Right lobe of liver (tissue), 6 donors: ENCODE results near the gene FLYWCH1. TPM values are rescaled to one million over a fixed set of nuclear protein-coding genes. Genes with fewer than 3 reads are reported as not detected.
"Not testable (repeated sequence)": the region's sequence is repeated elsewhere in the genome, so short reads cannot be mapped to it uniquely, and the experiment has no call there.

ENCODE experiments used
- ATAC-seq, 4 donors: fragments of 200-7000 bp; cut with Tn5 transposase; one replicate each; pipeline ENCODE4 v1.9.1; 2020; ENCODE audit warnings: mild to moderate bottlenecking in 4 of 4, moderate library complexity in 4 of 4
- DNase-seq, 3 donors: peaks; one replicate each; pipeline ENCODE4 v3.0.0-alpha.2; 2020
- H3K27ac ChIP-seq, 3 donors: fragments of 200-600 bp; one replicate each; pipeline ENCODE4 v1.8.0; 2022
- H3K27me3 ChIP-seq, 2 donors: fragments of 200-600 bp; one replicate each; pipeline ENCODE4 v1.8.0; 2022
- H3K36me3 ChIP-seq, 4 donors: fragments of 200-600 bp; sonication (generic) in 1 of 4; one replicate each; pipeline versions ENCODE4 v1.5.1 to v1.8.0; 2017 to 2022; ENCODE audit warnings: control low read depth in 1 of 4
- H3K4me1 ChIP-seq, 4 donors: fragments of 200-600 bp; sonication (generic) in 1 of 4; one replicate each; pipeline versions ENCODE4 v1.5.1 to v1.8.0; 2017 to 2022; ENCODE audit warnings: control low read depth in 1 of 4
- H3K4me3 ChIP-seq, 3 donors: fragments of 200-600 bp; one replicate each; pipeline ENCODE4 v1.8.0; 2022
- H3K9me3 ChIP-seq, 4 donors: fragments of 200-600 bp; sonication (generic) in 1 of 4; one replicate each; pipeline versions ENCODE4 v1.5.1 to v1.8.0; 2017 to 2022; ENCODE audit warnings: control low read depth in 1 of 4
- POLR2A ChIP-seq: fragments of 450-650 bp; IDR thresholded peaks from one replicate; pipeline ENCODE4 v1.6.1; 2017; ENCODE audit warnings: antibody characterized with exemption, mild to moderate bottlenecking
- WGBS: methylation state at CpG from one replicate; pipeline ENCODE4 v1.1.6; 2018; ENCODE audit warnings: low coverage, low lambda C conversion rate; ENCODE audit not compliant: insufficient coverage; ENCODE audit errors: missing lambda C conversion rate; 5-methylcytosine and 5-hydroxymethylcytosine counted together
- intact Hi-C, 2 donors: fragments of 100-400 bp; cut with DNase I; formaldehyde crosslinking; loops; one replicate each; pipeline versions ENCODE4 v1.11.2 to v1.14.1; 2022
- total RNA-seq, 6 experiments: library from RNA; depleted of rRNA in 2 of 6; stranded (reverse); fragments of >200 nt in 2 of 6; fragmentation: NEBNext Ultra II Directional in 3 of 6; extraction: Animal tissue kit (Norgen Biotek cat#: 25700) in 3 of 6; gene quantifications; one replicate each; pipeline versions ENCODE4 v1.1.0 to v1.2.4, GENCODE V29; 2016 to 2023
- TF ChIP-seq, protein P1 (sequence below), 4 donors: fragments of 200-600 bp in 3 of 4; fragments of 450-650 bp in 1 of 4; IDR thresholded peaks; one replicate each; pipeline versions ENCODE4 v1.5.1 to v1.8.0; 2016 to 2022; ENCODE audit warnings: antibody characterized with exemption in 4 of 4, mild to moderate bottlenecking in 2 of 4
- donor health status: DM: no; HTN: yes; CAD: no.
- donor health status: DM: no; HTN: no; CAD: no.
- donor health status: DM: no; HTN: no; CAD: no.
- donor health status: DM: no; HTN: yes; CAD: no.
- donor health status: DM: no; HTN: yes; CAD: no.

Gene FLYWCH1
- total RNA-seq, 6 experiments from 2014 or later = 9.3 to 19.8 (median 15.1) TPM

DNA sequence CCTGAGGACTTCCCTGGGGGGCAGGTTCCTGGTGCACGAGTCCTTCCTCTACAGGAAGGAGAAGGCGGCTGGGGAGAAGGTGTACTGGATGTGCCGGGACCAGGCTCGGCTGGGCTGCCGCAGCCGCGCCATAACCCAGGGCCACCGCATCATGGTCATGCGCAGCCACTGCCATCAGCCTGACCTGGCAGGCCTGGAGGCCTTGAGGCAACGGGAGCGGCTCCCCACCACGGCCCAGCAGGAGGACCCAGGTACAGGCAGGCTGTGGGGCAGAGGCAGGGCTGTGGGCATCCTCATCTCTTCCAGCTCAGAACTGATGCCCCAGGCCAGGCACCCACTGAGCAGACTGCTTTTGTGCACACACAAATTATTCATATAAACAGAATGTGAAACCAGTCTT is 26.5 kb downstream of the FLYWCH1 start:
- Histone ChIP-seq H3K4me3 (no peak overlapping the region), H3K9me3 (no peaks in the 10 kb centered on the region), H3K27ac (no peak overlapping the region), H3K27me3 (no peaks in the 10 kb centered on the region), H3K4me1 (no peaks in the 10 kb centered on the region), H3K36me3 (peaks cover 0 to 55% (median 16%) of the 10 kb centered on the region in 4 donors)
- intact Hi-C loops = no loop called here
- no CpG with 5 or more reads among the region's 12 CpGs for WGBS
- DNase-seq = no peak
- no peak for ATAC-seq
- TF ChIP-seq, protein P1, sequence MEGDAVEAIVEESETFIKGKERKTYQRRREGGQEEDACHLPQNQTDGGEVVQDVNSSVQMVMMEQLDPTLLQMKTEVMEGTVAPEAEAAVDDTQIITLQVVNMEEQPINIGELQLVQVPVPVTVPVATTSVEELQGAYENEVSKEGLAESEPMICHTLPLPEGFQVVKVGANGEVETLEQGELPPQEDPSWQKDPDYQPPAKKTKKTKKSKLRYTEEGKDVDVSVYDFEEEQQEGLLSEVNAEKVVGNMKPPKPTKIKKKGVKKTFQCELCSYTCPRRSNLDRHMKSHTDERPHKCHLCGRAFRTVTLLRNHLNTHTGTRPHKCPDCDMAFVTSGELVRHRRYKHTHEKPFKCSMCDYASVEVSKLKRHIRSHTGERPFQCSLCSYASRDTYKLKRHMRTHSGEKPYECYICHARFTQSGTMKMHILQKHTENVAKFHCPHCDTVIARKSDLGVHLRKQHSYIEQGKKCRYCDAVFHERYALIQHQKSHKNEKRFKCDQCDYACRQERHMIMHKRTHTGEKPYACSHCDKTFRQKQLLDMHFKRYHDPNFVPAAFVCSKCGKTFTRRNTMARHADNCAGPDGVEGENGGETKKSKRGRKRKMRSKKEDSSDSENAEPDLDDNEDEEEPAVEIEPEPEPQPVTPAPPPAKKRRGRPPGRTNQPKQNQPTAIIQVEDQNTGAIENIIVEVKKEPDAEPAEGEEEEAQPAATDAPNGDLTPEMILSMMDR (IDR thresholded peaks at IDR 0.05) = no peak
- TF ChIP-seq POLR2A = no peak

DNA sequence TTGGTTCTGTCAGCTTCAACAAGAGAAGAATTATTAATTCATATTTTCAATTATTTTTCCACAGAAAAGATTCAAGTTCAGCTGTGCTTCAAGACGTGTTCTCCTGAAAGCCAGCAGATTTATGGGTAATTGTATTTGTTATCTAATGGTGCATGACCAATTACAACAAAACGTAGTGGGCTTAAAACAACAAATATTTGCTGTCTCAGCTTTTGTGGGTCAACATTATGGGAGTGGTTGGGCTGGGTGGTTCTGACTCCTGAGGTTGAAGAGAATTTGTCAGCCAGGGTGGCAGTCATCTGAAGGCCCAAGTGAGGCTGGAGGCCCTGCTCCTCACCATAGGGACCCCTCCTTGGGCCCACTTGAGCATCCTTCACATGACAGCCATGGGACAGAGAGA is 28.2 kb downstream of the FLYWCH1 start:
- ATAC-seq (no peak), DNase-seq (no peak)
- H3K36me3 ChIP-seq = peaks cover 0 to 47% (median 15%) of the 10 kb centered on the region in 4 donors
- WGBS = 78% methylated on average over 2 of the region's 2 CpGs
- no peaks in the 10 kb centered on the region for H3K27me3 ChIP-seq
- intact Hi-C loops = no loop called here
- no peak overlapping the region for H3K27ac ChIP-seq
- H3K4me3 ChIP-seq = no peak overlapping the region
- no peaks in the 10 kb centered on the region for H3K4me1 ChIP-seq
- TF ChIP-seq, protein P1 (IDR thresholded peaks at IDR 0.05) = no peak
- no peak for TF ChIP-seq POLR2A
- no peaks in the 10 kb centered on the region for H3K9me3 ChIP-seq

DNA sequence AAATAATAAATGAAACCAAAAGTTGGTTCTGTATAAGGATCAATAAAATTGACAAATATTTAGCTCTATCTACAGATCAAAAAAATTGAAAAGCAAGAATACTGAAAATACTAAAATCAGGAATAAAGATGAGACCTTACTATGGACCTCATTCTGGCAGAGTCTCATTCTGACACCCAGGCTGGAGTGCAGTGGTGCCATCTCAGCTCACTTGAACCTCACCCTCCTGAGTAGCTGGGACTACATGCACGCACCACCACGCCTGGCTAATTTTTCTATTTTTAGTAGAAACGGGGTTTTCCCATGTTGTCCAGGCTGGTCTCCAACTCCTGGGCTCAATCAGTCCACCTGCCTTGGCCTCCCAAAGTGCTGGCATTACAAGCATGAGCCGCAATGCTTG is 30.3 kb downstream of the FLYWCH1 start:
- intact Hi-C loops = no loop called here
- H3K4me3 ChIP-seq = no peak overlapping the region
- no peaks in the 10 kb centered on the region for H3K9me3 ChIP-seq
- ATAC-seq = no peak
- H3K36me3 ChIP-seq = peaks cover 0 to 42% (median 14%) of the 10 kb centered on the region in 4 donors
- no peak overlapping the region for H3K27ac ChIP-seq
- H3K27me3 ChIP-seq = no peaks in the 10 kb centered on the region
- H3K4me1 ChIP-seq = no peaks in the 10 kb centered on the region
- 76% methylated on average over 4 of the region's 4 CpGs for WGBS
- TF ChIP-seq POLR2A = no peak
- TF ChIP-seq, protein P1 (IDR thresholded peaks at IDR 0.05) = no peak
- no peak for DNase-seq

DNA sequence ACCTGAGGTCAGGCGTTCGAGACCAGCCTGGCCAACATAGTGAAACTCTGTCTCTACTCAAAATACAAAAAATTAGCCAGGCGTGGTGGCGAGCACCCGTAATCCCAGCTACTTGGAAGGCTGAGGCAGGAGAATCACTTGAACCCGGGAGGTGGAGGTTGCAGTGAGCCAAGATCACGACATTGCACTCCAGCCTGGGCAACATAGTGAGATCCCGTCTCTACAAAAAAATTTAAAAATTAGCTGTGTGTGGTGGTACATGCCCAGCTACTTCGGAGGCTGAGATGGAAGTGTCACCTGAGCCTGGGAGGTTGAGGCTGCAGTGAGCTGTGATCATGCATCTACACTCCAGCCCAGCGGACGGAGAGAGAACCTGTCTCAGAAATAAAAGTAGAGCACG is 32.0 kb downstream of the FLYWCH1 start:
- H3K27ac ChIP-seq, ATAC-seq, intact Hi-C loops, H3K4me3 ChIP-seq, DNase-seq, H3K27me3 ChIP-seq, H3K9me3 ChIP-seq, H3K4me1 ChIP-seq: not testable (repeated sequence)
- WGBS = 70% methylated on average over 9 of the region's 12 CpGs
- peaks cover 0 to 29% (median 11%) of the 10 kb centered on the region in 4 donors for H3K36me3 ChIP-seq

DNA sequence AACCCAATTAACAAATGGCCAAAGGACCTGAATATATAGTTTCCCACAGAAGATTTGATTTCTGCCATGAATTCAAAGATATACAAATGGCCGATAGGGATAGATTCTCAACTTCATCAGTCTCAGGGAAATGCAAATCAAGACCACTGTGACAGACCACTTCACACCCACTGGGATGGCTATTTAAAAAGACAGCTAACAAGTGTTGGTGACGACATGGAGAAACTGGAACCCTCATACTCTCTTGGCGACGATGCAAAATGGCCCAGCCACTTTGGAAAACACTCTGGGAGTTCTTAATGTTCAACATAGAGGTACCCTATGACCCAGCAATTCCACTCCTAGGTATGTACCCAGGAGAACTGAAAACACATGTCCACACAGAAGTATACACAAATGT is 34.9 kb downstream of the FLYWCH1 start:
- no peak overlapping the region for H3K27ac ChIP-seq
- no peaks in the 10 kb centered on the region for H3K36me3 ChIP-seq
- H3K4me3 ChIP-seq = no peak overlapping the region
- ATAC-seq = no peak
- DNase-seq = no peak
- no peaks in the 10 kb centered on the region for H3K9me3 ChIP-seq
- intact Hi-C loops = no loop called here
- TF ChIP-seq POLR2A = no peak
- TF ChIP-seq, protein P1 (IDR thresholded peaks at IDR 0.05) = no peak
- no peaks in the 10 kb centered on the region for H3K4me1 ChIP-seq
- 89% methylated on average over 1 of the region's 4 CpGs for WGBS
- no peaks in the 10 kb centered on the region for H3K27me3 ChIP-seq
